H1 (cell line): ENCODE measurements around the gene TPO. TPM values are rescaled to one million over a fixed set of nuclear protein-coding genes. Genes with fewer than 3 reads are reported as not detected.

Source experiments
- EZH2 ChIP-seq: fragments of 200-600 bp; sonication (generic); IDR thresholded peaks from 2 replicates; pipeline ENCODE4 v1.7.1; 2012; ENCODE audit warnings: low read depth, mild to moderate bottlenecking, moderate library complexity, low read length, inconsistent platforms; ENCODE audit not compliant: severe bottlenecking
- RAD21 ChIP-seq, 2 experiments: IDR thresholded peaks in 1 of 2; conservative IDR thresholded peaks in 1 of 2; 2 replicates each; pipeline ENCODE4 v1.6.1; 2011; ENCODE audit warnings: low read depth in 2 of 2, low read length in 2 of 2, improper control_type of control experiment in 1 of 2, inconsistent platforms in 1 of 2, mild to moderate bottlenecking in 1 of 2, moderate library complexity in 1 of 2
- polyA plus RNA-seq, 7 experiments: library from polyadenylated mRNA; depleted of rRNA in 3 of 7; stranded (reverse) in 5 of 7; unstranded in 2 of 7; fragments of >200 nt in 5 of 7; fragments of 200-250 nt in 2 of 7; gene quantifications; 1 replicate in 5 of 7; 2 replicates in 1 of 7; 4 replicates in 1 of 7; pipeline versions ENCODE4 v1.2.1 to v1.2.3, GENCODE V29; 2011 to 2013; ENCODE audit warnings: missing spikeins in 2 of 7, mixed read lengths in 2 of 7
- total RNA-seq: library from RNA; stranded (reverse); fragmentation: NEBNext Ultra II Directional; extraction: Animal tissue kit (Norgen Biotek cat#: 25700); gene quantifications from 2 replicates; pipeline ENCODE4 v1.2.1, GENCODE V29; 2021
- TF ChIP-seq, protein P1 (sequence below): IDR thresholded peaks from 2 replicates; pipeline ENCODE4 v1.6.1; 2011; ENCODE audit warnings: low read depth, mild to moderate bottlenecking, low read length; ENCODE audit not compliant: insufficient read depth
- TF ChIP-seq, protein P2 (sequence below), 3 experiments: IDR thresholded peaks; 1 replicate in 2 of 3; 2 replicates in 1 of 3; pipeline versions ENCODE4 v1.5.1 to v1.6.1; 2011; ENCODE audit warnings: low read length in 3 of 3, mild to moderate bottlenecking in 3 of 3, inconsistent platforms in 2 of 3, low read depth in 1 of 3, moderate library complexity in 1 of 3; ENCODE audit not compliant: insufficient read depth in 1 of 3; ENCODE audit errors: control extremely low read depth in 1 of 3

The TPO gene
- total and polyA plus RNA-seq, 2 of the 8 experiments (the other 6 are each of a cell fraction or from before 2014, with no cell fraction given), result not detected

DNA sequence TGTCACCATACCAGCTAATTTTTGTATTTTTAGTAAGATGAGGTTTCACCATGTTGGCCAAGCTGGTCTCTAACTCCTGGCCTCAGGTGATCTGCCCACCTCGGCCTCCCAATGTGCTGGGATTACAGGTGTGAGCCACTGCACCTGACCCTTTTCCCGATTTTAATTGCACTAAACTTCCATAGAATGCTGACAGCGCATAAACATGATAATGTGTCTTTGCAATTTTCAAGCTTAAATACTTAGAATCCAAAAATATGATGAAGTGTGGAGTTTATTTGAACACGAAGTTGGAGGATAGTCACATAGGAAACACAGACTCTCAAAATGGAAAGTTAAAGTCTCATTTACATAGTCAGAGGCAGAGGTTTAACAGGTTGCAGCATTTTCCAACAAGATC, 138.6 kb downstream of the TPO start (continued):
- TF ChIP-seq, protein P1, sequence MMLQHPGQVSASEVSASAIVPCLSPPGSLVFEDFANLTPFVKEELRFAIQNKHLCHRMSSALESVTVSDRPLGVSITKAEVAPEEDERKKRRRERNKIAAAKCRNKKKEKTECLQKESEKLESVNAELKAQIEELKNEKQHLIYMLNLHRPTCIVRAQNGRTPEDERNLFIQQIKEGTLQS, result no peak
- TF ChIP-seq EZH2, result no peak
- TF ChIP-seq RAD21 (IDR thresholded peaks at IDR 0.05 in 1 of 2, conservative IDR thresholded peaks at IDR 0.05 in 1 of 2; ENCODE audit: low read depth in 2 of 2, low read length in 2 of 2), result no peak
- TF ChIP-seq, protein P2, sequence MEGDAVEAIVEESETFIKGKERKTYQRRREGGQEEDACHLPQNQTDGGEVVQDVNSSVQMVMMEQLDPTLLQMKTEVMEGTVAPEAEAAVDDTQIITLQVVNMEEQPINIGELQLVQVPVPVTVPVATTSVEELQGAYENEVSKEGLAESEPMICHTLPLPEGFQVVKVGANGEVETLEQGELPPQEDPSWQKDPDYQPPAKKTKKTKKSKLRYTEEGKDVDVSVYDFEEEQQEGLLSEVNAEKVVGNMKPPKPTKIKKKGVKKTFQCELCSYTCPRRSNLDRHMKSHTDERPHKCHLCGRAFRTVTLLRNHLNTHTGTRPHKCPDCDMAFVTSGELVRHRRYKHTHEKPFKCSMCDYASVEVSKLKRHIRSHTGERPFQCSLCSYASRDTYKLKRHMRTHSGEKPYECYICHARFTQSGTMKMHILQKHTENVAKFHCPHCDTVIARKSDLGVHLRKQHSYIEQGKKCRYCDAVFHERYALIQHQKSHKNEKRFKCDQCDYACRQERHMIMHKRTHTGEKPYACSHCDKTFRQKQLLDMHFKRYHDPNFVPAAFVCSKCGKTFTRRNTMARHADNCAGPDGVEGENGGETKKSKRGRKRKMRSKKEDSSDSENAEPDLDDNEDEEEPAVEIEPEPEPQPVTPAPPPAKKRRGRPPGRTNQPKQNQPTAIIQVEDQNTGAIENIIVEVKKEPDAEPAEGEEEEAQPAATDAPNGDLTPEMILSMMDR (IDR thresholded peaks at IDR 0.05; ENCODE audit: control extremely low read depth in 1 of 3, insufficient read depth in 1 of 3, low read depth in 1 of 3, low read length in 3 of 3), result no peak
